Measurements from ENCODE around the gene DNAH6. TPM values are rescaled to one million over a fixed set of nuclear protein-coding genes. Genes with fewer than 3 reads are reported as not detected.

DNAH6 gene
- total and polyA plus RNA-seq, 2 of the 8 experiments (the other 6 are each of a cell fraction or from before 2014, with no cell fraction given): 0.06 to 0.43 TPM

- no peak overlapping the region for H3K27ac ChIP-seq (ENCODE audit: low read depth, low read length)
- no peak overlapping the region for H4K5ac ChIP-seq (ENCODE audit: insufficient read length, low read depth, low read length)
- no peak overlapping the region; a peak in 1 of 7 replicates for H3K9ac ChIP-seq (replicated peaks in 1 of 4; ENCODE audit: extremely low read depth in 1 of 4, low read depth in 3 of 4, low read length in 3 of 4)
- H3K9me3 ChIP-seq (ENCODE audit: insufficient read depth in 2 of 2, low read depth in 1 of 2, low read length in 1 of 2): peaks cover 0 to 3% of the 10 kb centered on the region in 2 experiments; a peak in 1 of 4 replicates
- no peaks in the 10 kb centered on the region for H3K79me1 ChIP-seq (ENCODE audit: low read depth, low read length)
- H3K4ac ChIP-seq (replicated peaks; ENCODE audit: insufficient read length, low read depth, low read length): no peak overlapping the region
- no peak overlapping the region for H2BK15ac ChIP-seq (ENCODE audit: low read length)
- no peak overlapping the region for H2BK12ac ChIP-seq (ENCODE audit: low read depth, low read length)
- H3K27me3 ChIP-seq (replicated peaks in 1 of 4; ENCODE audit: control insufficient read depth in 3 of 4, extremely low read depth in 1 of 4, insufficient read depth in 3 of 4, low read length in 3 of 4): no peaks in the 10 kb centered on the region
- no peaks in the 10 kb centered on the region; a peak in 2 of 8 replicates for H3K36me3 ChIP-seq (ENCODE audit: control insufficient read depth in 2 of 4, insufficient read depth in 4 of 4, low read length in 3 of 4)
- no peak overlapping the region for H3K4me2 ChIP-seq (ENCODE audit: insufficient read depth in 1 of 2, low read depth in 2 of 2, low read length in 2 of 2)
- ChIA-PET CTCF (ENCODE audit: partially characterized antibody) (interaction anchor here (2.5 kb wide), 1 partner anchor 11 kb away, joined by 6 read pairs; no protein-coding TSS in a partner anchor), POLR2A (ENCODE audit: partially characterized antibody) (no interaction called here)
- TF ChIP-seq TAF1 (IDR thresholded peaks at IDR 0.05; ENCODE audit: low read depth, low read length) (no peak), SIN3A (conservative IDR thresholded peaks at IDR 0.05 in 1 of 2, IDR thresholded peaks at IDR 0.05 in 1 of 2; ENCODE audit: low read depth in 1 of 2, low read length in 2 of 2) (no peak), TCF12 (IDR thresholded peaks at IDR 0.05; ENCODE audit: low read depth, low read length) (no peak), BCL11A (IDR thresholded peaks at IDR 0.05; ENCODE audit: low read depth in 2 of 2, low read length in 2 of 2) (no peak), HDAC2 (IDR thresholded peaks at IDR 0.05; ENCODE audit: borderline replicate concordance in 1 of 2, low read depth in 2 of 2, low read length in 2 of 2) (no peak)
- H2BK5ac ChIP-seq (ENCODE audit: low read depth, low read length): no peak overlapping the region
- H2AFZ ChIP-seq (ENCODE audit: low read length): no peak overlapping the region
- peaks cover 0 to 7% (median 4%) of the 10 kb centered on the region in 4 experiments; a peak in 4 of 7 replicates for H3K4me1 ChIP-seq (replicated peaks in 1 of 4; ENCODE audit: control insufficient read depth in 3 of 4, insufficient read depth in 4 of 4, low read length in 3 of 4)
- no peak overlapping the region for H3K18ac ChIP-seq (ENCODE audit: extremely low read depth, low read length)
- H3K56ac ChIP-seq (replicated peaks; ENCODE audit: insufficient read length, low read depth, low read length): no peak overlapping the region
- H2BK20ac ChIP-seq (ENCODE audit: low read length): no peak overlapping the region
- no peak overlapping the region for H3K23ac ChIP-seq (ENCODE audit: insufficient read length)
- WGBS, 2 experiments (ENCODE audit: extremely low coverage in 1 of 2, insufficient coverage in 1 of 2, insufficient read length in 1 of 2, insufficient replicate concordance in 2 of 2, low coverage in 1 of 2, low lambda C conversion rate in 2 of 2, missing lambda C conversion rate in 1 of 2): 87% methylated on average over 2 of the region's 2 CpGs; no CpG with 5 or more reads in 1 of the 2 experiments
- no peak overlapping the region for H2AK5ac ChIP-seq (ENCODE audit: low read depth, low read length)
- H3K23me2 ChIP-seq (ENCODE audit: low read depth, low read length): no peaks in the 10 kb centered on the region
- no peak overlapping the region for H2BK120ac ChIP-seq (replicated peaks; ENCODE audit: low read depth, low read length)
- no peak overlapping the region for H3K14ac ChIP-seq (ENCODE audit: insufficient read length)
- H3K4me3 ChIP-seq (ENCODE audit: extremely low read depth in 1 of 4, insufficient read depth in 2 of 4, low read depth in 3 of 4, low read length in 4 of 4): no peak overlapping the region
- H4K20me1 ChIP-seq (replicated peaks in 1 of 2; ENCODE audit: control insufficient read depth in 1 of 2, insufficient read depth in 2 of 2, low read length in 2 of 2): no peaks in the 10 kb centered on the region
- no peaks in the 10 kb centered on the region for H3K79me2 ChIP-seq (ENCODE audit: control insufficient read depth in 1 of 2, insufficient read depth in 2 of 2, low read length in 2 of 2)
- no peak for DNase-seq (ENCODE audit: low read depth in 1 of 2, low spot score in 2 of 2)
- H4K91ac ChIP-seq (replicated peaks; ENCODE audit: insufficient read length, low read length): no peak overlapping the region
- peak; percentile 52 for FAIRE-seq
- H4K8ac ChIP-seq (ENCODE audit: extremely low read depth, insufficient read depth, low read length): no peak overlapping the region
Observed at GRCh38 chr2:84836215-84836614, 319.9 kb downstream of the DNAH6 start.
